Thymus (tissue), 11 donors: ENCODE data around the gene KRT37. TPM values are rescaled to one million over a fixed set of nuclear protein-coding genes. Genes with fewer than 3 reads are reported as not detected.
"Not testable (repeated sequence)": the region's sequence is repeated elsewhere in the genome, so short reads cannot be mapped to it uniquely, and the experiment has no call there.

ENCODE experiments used
- DNase-seq, 9 donors: peaks; one replicate each; pipeline ENCODE4 v3.0.0-alpha.2; 2013; ENCODE audit warnings: low spot score in 9 of 9, low read depth in 6 of 9, missing footprints in 1 of 9
- H3K27ac ChIP-seq, 2 donors: one replicate each; pipeline ENCODE4 v1.5.1; 2013; ENCODE audit warnings: control low read depth in 1 of 2, low read depth in 1 of 2, low read length in 1 of 2, mild to moderate bottlenecking in 1 of 2, moderate library complexity in 1 of 2
- H3K27me3 ChIP-seq, 2 donors: one replicate each; pipeline ENCODE4 v1.5.1; 2013; ENCODE audit warnings: low read length in 1 of 2; ENCODE audit not compliant: control insufficient read depth in 2 of 2, insufficient read depth in 1 of 2
- H3K36me3 ChIP-seq, 2 donors: one replicate each; pipeline ENCODE4 v1.5.1; 2013; ENCODE audit warnings: low read length in 1 of 2, mild to moderate bottlenecking in 1 of 2, moderate library complexity in 1 of 2; ENCODE audit not compliant: control insufficient read depth in 2 of 2, insufficient read depth in 2 of 2
- H3K4me1 ChIP-seq, 2 donors: one replicate each; pipeline ENCODE4 v1.5.1; 2013; ENCODE audit warnings: low read length in 2 of 2; ENCODE audit not compliant: control insufficient read depth in 2 of 2, insufficient read depth in 2 of 2
- H3K4me3 ChIP-seq, 2 donors: one replicate each; pipeline ENCODE4 v1.5.1; 2013; ENCODE audit warnings: low read length in 2 of 2, control low read depth in 1 of 2, mild to moderate bottlenecking in 1 of 2
- H3K9me3 ChIP-seq, 2 donors: one replicate each; pipeline ENCODE4 v1.5.1; 2013; ENCODE audit warnings: low read length in 1 of 2, mild to moderate bottlenecking in 1 of 2; ENCODE audit not compliant: control insufficient read depth in 2 of 2, insufficient read depth in 1 of 2
- WGBS: extraction: QIAGEN DNeasy Blood & Tissue Kit; methylation state at CpG from one replicate; pipeline ENCODE4 v1.1.7; 2013; 5-methylcytosine and 5-hydroxymethylcytosine counted together
- polyA plus RNA-seq: library from polyadenylated mRNA; stranded (reverse); fragments of 200-250 nt; gene quantifications from one replicate; pipeline ENCODE4 v1.2.3, GENCODE V29; 2013
- total RNA-seq: library from RNA; stranded (reverse); fragments of 120-200 nt; gene quantifications from one replicate; pipeline ENCODE4 v1.2.4, GENCODE V29; 2013
- donor health status: healthy.

KRT37 gene
- total and polyA plus RNA-seq, 2 donors = 0.19 to 0.34 TPM

DNA sequence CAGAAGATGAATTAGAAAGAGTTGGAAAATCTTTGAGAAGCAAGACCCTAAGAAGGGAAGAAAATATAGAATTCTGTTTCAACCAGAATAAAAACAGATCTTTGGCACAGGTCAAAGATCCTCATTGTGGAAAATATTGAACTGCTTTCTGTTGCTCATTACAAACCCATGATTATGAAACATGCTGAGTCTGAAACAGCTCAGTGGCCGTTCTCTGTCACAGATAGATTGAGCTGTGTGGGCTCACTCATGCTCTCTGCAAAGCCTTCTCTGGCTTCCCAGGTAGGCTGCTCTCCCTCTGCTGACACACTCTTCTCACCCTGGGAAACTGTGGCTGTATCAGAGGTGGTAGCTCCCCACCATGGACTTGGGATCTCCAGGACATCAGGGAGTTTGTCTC lies 19.8 kb upstream of the KRT37 start:
- no peaks in the 10 kb centered on the region for H3K27me3 ChIP-seq
- 86% methylated on average over 1 of the region's 1 CpG for WGBS
- no peak overlapping the region for H3K27ac ChIP-seq
- H3K36me3 ChIP-seq = no peaks in the 10 kb centered on the region
- no peak for DNase-seq
- no peaks in the 10 kb centered on the region for H3K4me1 ChIP-seq
- H3K4me3 ChIP-seq = no peak overlapping the region
- no peaks in the 10 kb centered on the region for H3K9me3 ChIP-seq

DNA sequence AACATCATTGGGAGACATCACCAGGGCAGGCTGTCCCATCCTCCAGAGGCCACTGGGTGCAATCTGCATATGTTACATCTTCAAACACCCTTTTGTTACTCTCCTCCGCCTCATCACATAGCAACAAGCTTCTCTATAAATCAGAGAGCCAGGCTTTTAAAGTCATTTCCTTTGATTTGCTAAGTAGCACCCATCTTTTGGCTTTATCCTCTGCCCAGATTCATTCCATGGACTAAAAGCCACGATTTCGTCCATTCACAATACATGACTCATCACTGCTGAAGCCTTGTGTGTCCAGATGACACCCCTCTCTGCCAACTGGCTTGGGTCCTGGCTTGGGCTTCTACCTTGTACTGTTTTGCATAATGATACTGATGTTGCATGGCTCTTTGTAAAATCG lies 18.4 kb upstream of the KRT37 start:
- Histone ChIP-seq H3K4me1 (no peaks in the 10 kb centered on the region), H3K27me3 (no peaks in the 10 kb centered on the region), H3K36me3 (no peaks in the 10 kb centered on the region), H3K27ac (no peak overlapping the region), H3K9me3 (no peaks in the 10 kb centered on the region), H3K4me3 (no peak overlapping the region)
- 92% methylated on average over 4 of the region's 4 CpGs for WGBS
- no peak for DNase-seq

DNA sequence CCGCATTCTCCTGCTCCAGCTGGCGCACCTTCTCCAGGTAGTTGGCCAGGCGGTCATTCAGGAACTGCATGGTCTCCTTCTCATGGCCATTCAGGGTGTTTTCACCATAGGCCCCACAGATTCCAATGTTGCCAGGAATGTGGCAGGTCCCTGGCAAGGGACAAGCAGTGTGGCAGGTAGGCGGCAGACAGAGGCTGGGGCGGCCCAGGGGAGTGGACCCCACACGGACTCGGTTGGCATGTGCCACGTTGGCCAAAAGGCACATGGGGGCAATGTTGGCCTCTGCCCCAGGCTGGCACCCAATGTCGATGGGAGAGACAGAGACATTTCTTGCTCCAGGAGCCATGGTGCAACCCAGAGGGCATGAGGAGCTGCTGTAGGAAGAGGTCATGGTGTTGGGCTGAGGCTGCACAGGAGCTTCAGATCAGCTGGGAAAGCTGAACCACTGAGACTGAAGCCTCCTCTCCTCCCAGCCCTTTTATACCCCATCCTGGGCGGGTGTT lies 16.2 kb upstream of the KRT37 start, which contains the start of gene KRT38:
KRT38 (minus strand) TSS at position 453 of the 503 bp plus-strand sequence; CDS start at position 391, 62 bp downstream.
- DNase-seq = no peak
- Histone ChIP-seq H3K4me1 (no peaks in the 10 kb centered on the region), H3K27me3 (no peaks in the 10 kb centered on the region), H3K9me3 (no peaks in the 10 kb centered on the region), H3K27ac (no peak within 1 kb of the TSS), H3K36me3 (no peaks in the 10 kb centered on the region), H3K4me3 (no peak within 1 kb of the TSS)
- 97% methylated on average over 10 of the region's 10 CpGs for WGBS

DNA sequence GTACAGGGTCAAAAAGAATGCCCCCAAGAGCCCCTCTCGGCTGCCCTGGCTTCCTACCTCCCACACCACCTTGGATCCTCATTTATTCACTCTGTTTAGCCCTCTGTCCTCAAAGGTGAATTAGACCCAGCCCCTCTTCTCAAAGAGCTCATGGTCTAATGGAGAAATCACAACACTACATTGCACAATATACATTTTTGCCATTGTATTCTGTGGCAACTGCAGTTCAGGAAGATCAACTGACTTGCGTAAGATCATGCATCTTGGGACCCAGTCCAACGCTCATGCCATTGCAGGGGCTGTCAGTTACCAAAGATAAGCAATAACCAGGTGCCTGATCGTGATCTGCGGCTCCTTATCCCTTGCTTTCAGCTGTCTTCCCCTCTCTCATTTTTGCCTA lies 15.0 kb upstream of the KRT37 start:
- Histone ChIP-seq H3K36me3 (no peaks in the 10 kb centered on the region), H3K4me1 (no peaks in the 10 kb centered on the region), H3K4me3 (no peak overlapping the region), H3K9me3 (no peaks in the 10 kb centered on the region), H3K27me3 (no peaks in the 10 kb centered on the region), H3K27ac (no peak overlapping the region)
- WGBS = 71% methylated on average over 5 of the region's 5 CpGs
- no peak for DNase-seq

DNA sequence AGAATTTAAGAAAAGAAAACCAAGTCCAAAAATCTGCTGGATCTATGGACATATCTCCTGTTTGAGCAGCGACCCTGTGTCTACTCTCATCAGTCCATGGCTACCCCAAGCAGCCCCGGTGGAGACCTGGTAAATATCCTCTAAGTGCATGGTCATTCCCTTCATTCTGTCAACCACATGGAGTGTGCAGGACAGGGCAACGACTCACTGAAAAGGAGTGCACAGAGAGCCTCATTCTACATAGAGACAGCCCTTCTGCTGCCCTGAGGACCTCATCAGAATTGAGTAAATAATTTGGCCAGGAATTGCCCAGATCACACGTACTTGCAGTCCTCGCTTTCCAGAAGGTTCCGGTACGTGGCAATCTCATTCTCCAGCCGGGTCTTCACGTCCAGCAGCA lies 13.4 kb upstream of the KRT37 start:
- 94% methylated on average over 9 of the region's 9 CpGs for WGBS
- Histone ChIP-seq H3K4me3 (no peak overlapping the region), H3K36me3 (no peaks in the 10 kb centered on the region), H3K4me1 (no peaks in the 10 kb centered on the region), H3K27ac (no peak overlapping the region), H3K27me3 (no peaks in the 10 kb centered on the region), H3K9me3 (no peaks in the 10 kb centered on the region)
- DNase-seq = no peak

DNA sequence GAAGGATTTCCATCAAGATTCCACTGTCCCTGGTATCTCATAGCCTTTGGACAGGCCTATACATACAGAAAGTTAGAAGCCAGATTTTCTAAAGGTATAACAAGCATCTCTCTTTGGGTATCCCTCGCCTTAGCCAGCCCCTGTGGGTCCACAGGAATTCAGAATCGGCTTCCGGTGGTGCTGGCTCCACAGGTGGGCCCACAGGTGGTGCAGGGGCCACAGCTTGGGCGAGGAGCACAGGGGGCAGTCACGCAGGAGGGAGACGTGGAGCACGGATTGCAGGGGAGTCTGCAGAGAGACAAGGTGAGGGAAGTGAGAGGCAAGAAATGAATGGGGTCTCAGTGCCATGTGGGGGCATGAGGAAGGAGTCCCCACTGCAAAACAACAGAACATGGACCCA lies 12.9 kb upstream of the KRT37 start:
- Histone ChIP-seq H3K27ac (no peak overlapping the region), H3K27me3 (no peaks in the 10 kb centered on the region), H3K4me3 (no peak overlapping the region), H3K36me3 (no peaks in the 10 kb centered on the region), H3K9me3 (no peaks in the 10 kb centered on the region), H3K4me1 (no peaks in the 10 kb centered on the region)
- 84% methylated on average over 7 of the region's 7 CpGs for WGBS
- DNase-seq = no peak

DNA sequence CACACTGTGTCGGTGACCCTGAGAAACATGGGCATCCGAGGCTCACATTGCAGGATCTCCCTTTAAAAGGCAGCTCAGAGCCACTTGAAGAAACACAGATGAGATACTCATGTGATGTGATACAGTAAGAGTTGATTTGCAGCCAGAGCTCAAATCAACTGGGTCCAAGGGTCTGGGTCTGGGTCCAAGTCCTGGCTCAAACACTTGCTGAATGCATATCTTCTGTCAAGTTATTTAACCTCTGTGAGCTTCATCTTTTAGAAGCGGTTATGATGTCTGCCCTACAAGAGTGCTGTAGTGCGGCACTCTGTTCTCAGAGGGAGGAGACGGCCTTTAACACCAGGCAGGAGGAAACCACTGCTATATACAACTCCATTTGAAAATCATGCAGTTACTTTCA lies 10.0 kb upstream of the KRT37 start:
- Histone ChIP-seq H3K27ac (no peak overlapping the region), H3K36me3 (no peaks in the 10 kb centered on the region), H3K4me3 (no peak overlapping the region), H3K4me1 (no peaks in the 10 kb centered on the region), H3K27me3 (no peaks in the 10 kb centered on the region), H3K9me3 (no peaks in the 10 kb centered on the region)
- WGBS = 81% methylated on average over 5 of the region's 5 CpGs
- no peak for DNase-seq

DNA sequence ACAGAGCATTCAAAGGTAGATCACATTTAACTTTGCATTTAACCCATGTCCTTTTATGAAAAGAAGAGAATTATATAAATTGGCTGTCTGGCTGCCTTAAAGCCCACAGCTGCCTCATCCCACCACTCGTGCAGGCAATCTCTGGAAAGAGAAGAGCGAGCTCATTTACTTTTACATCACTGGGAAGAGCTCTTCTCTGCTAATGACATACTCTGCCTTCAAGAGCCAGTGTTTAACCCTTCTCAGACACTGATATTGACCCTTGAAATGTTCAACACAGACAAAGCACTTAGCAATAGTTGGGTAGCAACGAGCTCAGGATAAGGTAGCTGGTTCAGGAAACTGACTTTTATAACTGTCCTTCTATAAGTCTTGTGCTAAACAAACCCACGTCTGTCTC lies 9.6 kb upstream of the KRT37 start:
- Histone ChIP-seq H3K4me1 (no peaks in the 10 kb centered on the region), H3K27ac (no peak overlapping the region), H3K4me3 (no peak overlapping the region), H3K27me3 (no peaks in the 10 kb centered on the region), H3K36me3 (no peaks in the 10 kb centered on the region), H3K9me3 (no peaks in the 10 kb centered on the region)
- WGBS = 78% methylated on average over 4 of the region's 4 CpGs
- DNase-seq = no peak

DNA sequence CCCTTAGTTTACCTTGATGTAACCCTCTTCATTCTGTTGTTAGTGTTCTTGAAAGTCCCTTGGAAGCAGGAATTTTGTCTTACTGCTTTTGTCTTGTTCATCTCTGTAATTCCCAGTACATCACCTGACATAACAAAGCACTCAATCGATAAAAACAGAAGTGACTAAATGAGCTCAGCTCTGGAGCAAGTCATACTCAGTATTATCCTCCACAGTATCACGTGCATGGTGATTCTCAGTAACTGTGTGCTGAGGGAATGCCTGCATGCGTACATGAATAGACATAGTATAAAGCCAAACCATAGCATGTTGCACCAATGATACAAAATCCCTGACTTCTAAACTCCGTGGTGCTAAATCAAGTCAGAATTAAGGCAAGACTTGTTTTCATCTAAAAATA lies 9.2 kb upstream of the KRT37 start:
- Histone ChIP-seq H3K27ac (no peak overlapping the region), H3K27me3 (no peaks in the 10 kb centered on the region), H3K4me1 (no peaks in the 10 kb centered on the region), H3K4me3 (no peak overlapping the region), H3K36me3 (no peaks in the 10 kb centered on the region), H3K9me3 (no peaks in the 10 kb centered on the region)
- WGBS = 68% methylated on average over 4 of the region's 4 CpGs
- no peak for DNase-seq

DNA sequence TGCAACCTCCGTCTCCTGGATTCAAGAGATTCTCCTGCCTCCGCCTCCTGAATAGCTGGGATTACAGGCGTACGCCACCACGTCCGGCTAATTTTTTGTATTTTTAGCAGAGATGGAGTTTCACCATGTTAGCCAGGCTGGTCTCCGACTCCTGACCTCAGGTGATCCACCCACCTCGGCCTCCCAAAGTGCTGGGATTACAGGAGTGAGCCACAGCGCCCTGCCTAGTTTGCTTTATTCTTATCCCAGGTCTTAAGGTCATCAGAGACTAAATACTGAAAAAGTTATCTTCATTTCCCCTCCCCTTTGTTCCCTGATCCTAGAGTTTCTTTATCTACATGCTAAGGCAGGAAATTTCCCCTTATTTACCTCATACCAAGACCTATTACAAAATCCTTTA lies 6.0 kb upstream of the KRT37 start:
- not testable (repeated sequence) for H3K27ac ChIP-seq
- 94% methylated on average over 9 of the region's 9 CpGs for WGBS

More for the DNA sequence above, 6.0 kb upstream of the KRT37 start:
- not testable (repeated sequence) for H3K36me3 ChIP-seq, H3K27me3 ChIP-seq, H3K9me3 ChIP-seq, DNase-seq, H3K4me1 ChIP-seq, H3K4me3 ChIP-seq
